GM21367 (cell line): ENCODE measurements around the gene SLC49A3.
"Not testable (repeated sequence)": the region's sequence is repeated elsewhere in the genome, so short reads cannot be mapped to it uniquely, and the experiment has no call there.

ENCODE experiments used
- ATAC-seq: cut with Tn5 transposase; IDR thresholded peaks from one replicate; pipeline ENCODE4 v1.9.1; 2021; ENCODE audit not compliant: unreplicated experiment

Gene SLC49A3

DNA sequence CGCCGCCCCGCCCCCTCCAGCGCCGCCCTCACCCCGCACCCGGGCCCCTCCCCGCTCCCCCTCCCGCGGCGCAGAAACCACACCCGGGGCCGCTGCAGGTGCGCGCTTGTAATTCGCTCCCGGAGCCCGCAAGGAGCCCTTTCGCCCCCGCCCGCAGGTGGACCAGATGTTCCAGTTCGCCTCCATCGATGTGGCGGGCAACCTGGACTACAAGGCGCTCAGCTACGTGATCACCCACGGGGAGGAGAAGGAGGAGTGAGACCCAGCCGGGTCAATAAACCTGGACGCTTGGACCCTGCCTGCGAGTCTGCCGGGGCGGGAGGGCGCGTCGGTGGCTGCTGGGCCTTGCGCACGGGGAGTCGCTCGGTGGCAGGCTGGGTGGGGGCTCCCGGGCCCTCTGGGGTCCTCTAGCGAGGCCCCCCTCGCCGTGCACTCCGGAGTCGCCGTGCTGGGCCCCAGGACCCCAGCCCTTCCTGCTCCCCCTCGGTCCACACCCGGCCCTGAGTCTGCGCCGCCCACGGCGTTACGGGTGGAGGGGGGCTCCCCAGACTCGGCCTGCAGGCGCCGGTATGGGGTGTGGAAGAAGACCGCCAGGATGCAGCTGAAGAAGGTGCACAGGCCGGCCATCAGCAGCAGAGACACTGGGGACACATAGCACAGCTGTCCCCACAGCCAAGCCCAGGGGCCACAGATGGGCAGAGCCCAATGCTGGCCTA, 7.1 kb downstream of the SLC49A3 start:
- ATAC-seq: no peak

DNA sequence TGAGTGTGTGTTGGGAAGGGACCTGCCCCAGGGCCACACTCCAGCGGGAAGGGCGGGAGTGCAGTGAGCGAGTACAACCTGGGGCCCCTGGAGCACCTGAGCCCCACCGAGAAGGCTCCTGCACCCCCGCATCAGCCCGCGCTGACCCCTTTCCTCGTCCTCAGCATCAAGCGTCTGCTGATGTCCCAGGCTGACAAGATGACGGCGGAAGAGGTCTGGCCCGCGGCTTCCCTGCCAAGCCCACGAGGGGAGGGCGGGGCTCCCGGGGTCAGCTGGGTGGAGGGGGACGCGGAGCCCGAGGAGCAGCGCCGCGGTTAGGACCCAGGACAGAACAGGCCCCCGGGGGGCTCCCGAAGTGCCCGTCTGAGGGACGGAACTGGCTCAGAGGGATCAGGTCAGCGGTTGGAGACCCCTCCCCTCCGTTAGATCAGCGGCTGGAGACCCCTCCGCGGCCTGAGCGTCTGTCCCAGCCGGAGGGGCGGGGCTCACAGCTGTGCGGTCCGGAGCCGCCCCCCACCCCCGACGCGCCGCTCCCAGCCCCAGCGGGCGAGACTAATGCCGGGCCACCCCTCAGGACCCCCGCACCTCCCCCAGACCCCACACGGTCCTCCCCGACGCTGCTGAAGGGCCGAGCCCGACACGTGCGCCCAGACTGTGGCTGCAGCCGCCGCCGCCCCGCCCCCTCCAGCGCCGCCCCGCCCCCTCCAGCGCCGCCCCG, 7.9 kb downstream of the SLC49A3 start:
- ATAC-seq: no peak

DNA sequence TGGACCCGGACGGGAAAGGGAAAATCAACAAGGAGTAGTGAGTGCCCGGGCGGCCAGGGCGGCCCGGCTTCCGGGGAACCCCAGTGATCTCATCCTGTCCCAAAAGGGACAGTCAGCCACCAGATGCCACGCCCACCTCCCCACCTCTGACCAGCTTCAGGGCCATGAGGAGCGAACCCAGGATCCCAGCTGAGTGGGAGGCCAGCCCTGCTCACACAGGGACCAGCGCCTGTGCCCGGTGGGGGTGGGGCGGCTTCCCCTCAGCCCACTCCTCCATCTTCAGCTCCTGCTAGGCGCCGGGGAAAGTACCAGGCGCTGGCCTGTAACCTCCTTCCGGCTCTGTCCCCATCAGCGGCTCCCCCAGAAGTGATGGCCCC, 8.4 kb downstream of the SLC49A3 start:
- no peak for ATAC-seq

DNA sequence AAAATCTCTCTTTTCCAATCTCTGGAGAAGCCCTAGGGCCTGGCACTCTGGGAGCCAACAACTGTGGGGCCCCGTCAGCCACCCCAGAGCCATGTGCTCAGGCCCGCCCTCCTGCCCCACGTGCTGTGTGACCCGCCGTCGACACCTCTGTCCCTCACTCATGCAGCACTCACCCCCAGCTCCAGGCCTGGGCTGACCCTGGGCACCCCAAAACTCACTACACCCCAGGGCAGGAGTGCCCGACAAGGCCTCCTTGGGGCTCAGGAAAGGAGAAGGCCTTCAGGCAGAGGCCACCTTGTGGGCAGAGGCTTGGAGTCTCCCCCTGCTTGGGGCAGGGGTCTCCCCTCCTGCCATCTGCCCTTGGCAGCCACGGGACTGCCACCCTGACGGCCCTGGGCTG, 8.9 kb downstream of the SLC49A3 start:
- ATAC-seq: no peak

DNA sequence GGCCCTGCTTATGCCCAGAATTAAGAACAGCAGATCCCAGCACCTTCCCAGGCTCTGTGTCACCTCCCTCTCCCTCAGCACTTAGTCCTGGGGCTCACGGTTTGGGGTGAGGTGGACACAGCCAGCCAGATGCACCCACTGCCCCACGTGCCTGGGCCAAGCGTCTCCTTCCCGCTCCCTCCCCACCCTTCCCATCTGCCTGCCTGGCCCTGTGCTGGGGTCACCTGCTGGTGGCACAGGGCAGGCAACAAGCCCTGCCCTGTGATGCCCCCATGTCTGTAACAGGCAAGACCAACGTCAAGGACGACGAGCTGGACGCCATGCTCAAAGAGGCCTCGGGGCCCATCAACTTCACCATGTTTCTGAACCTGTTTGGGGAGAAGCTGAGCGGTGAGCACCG, 9.3 kb downstream of the SLC49A3 start:
- ATAC-seq: no peak

DNA sequence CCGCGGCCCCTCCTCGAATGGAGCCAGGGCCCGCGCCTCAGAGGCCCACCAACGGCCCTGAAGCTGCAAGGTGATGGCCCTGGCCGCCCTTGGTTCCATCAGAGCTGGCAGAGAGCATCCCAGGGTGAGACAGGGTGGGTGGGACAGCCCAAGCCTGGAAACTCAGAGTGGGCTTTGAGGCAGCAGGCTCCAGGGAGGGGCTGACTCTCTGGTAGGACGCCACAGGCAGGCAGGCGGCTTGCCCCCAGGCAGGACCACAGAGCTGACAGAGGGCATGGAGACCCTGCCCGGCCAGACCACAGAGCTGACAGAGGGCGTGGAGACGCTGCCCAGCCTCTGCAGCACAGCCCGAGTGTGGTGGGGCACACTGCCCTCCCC, 9.9 kb downstream of the SLC49A3 start:
- no peak for ATAC-seq

DNA sequence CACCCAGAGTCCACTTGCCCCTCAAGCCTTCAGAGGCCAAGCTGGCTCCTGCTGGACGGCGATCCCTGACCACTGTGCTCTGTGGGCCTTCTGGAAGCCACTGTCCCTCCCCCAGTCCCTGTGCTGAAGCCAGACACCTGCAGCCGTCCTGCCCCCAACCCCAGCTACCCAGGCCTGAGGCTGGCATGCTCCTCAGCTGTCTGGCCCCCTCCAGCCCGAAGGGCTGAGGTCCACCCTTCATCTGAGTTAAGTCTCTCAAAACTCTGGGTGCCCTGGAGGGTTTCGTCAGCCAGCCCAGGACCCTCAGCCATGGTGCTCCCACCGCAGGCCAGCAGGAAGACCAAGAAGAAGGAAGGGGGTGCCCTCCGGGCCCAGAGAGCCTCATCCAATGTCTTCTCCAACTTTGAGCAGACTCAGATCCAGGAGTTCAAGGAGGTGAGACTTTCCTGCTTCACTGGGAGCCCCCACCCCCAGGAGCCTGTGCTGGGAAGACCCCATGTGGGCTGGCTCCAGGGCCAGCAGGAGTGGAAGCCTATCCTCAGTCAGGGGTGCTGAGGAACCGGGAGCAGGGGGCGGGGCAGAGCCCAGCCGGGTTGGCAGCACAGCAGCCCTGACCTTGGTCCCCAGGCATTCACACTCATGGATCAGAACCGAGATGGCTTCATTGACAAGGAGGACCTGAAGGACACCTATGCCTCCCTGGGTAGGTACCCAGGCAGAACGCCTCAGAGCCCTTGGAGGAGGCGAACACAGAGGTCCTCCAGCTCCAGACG, 10.4 kb downstream of the SLC49A3 start:
- ATAC-seq: no peak

DNA sequence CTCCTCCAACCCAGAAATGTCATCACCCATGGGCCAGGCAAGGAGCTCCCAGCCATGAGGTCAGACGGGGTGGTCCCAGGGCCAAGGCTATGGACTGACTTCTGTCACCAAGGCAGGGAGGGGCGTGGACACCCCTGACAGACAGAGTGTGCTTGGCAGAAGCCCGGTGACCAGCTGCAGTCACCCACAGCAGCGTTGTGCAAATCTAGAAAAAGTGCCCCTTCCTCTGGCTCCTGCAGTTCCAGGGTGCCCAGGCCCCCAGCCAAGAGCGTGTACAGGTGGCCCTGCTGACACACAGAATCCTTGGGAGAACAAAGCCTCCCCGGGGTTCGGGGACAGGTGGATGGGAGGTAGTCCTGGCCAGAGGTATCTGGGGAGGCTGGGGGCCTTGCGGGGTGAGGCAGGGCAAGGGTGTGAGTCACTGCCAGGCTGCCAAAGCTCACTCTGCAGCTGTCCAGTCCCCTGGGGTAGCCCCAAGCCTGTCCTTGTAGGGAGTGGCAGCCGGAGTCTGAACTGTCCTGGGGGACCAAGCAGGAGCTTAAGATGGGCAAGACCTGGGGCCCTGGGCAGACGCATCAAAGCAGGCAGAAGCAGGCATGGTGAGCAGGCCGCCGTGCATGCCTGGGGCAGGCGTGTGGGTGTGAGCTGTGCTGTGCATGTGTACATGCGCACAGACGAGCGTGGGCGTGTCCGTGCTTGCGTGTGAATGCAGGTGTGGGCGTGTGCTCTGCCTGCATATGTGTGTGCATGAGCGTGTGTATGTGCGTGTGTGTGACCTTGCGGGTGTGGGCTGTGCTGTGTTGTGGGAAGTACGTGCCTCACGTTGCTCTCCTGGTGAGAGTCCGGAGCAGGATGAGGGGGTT, 11.3 kb downstream of the SLC49A3 start:
- no peak for ATAC-seq

DNA sequence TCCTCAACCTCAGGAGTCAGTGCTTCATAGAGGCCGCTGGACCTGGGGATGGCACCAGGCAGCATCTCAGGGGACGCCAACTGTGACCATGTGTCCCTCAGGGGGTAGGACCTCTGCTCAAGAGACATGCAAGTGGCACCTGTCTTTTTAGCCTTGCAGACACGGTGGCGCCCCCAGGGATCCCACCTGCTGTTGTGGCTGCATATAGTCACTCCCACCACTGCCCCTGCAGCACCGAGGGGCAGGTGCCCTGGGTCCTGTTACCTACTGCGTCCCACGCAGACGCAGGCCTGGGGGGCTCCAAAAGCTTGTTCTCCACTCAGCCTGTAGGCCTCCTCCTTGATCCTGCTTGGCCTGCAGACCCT, 12.1 kb downstream of the SLC49A3 start:
- no peak for ATAC-seq

DNA sequence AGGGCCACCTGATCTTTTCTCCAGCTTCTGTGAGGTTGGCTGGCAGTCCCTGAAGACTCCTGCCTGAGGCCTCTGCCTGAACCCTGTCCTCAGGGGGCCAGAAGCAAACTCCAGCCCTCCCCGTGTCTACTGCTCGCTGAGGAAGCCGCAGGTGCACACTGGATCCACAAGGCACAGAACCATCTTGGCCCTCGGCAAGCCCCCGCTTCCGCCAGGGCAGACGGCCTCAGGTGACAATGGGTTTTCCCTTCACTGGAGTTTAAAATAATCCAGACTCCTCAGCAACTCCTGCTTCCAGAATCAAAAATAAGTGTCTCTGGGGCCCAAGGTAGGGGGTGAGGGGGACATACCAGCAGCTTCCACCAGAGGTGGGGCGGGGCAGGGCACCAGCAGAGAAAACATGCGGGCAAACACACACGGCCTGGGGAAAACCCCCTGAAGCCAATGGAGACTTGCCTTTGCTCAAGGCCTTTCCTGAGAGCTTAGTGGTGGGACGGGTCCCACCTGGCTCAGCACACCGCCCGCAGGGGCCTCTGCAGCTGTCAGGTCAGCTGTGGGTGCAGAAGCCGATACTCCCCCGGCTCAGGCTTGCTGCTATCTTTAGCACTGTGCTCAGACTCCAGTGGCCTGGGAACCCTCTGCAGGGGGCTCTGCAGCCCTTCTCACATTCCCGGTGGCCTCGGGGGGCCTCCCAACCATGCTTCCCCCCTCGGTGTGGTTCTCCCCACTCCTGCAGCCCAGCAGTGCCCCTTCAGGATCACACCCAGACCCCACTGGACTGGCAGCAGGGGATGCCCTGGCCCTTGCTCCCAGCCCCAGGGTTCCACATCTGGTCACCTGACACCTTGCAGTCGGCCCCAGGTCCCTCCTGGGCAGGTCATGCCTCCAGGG, 12.7 kb downstream of the SLC49A3 start:
- ATAC-seq: peak; percentile 18

DNA sequence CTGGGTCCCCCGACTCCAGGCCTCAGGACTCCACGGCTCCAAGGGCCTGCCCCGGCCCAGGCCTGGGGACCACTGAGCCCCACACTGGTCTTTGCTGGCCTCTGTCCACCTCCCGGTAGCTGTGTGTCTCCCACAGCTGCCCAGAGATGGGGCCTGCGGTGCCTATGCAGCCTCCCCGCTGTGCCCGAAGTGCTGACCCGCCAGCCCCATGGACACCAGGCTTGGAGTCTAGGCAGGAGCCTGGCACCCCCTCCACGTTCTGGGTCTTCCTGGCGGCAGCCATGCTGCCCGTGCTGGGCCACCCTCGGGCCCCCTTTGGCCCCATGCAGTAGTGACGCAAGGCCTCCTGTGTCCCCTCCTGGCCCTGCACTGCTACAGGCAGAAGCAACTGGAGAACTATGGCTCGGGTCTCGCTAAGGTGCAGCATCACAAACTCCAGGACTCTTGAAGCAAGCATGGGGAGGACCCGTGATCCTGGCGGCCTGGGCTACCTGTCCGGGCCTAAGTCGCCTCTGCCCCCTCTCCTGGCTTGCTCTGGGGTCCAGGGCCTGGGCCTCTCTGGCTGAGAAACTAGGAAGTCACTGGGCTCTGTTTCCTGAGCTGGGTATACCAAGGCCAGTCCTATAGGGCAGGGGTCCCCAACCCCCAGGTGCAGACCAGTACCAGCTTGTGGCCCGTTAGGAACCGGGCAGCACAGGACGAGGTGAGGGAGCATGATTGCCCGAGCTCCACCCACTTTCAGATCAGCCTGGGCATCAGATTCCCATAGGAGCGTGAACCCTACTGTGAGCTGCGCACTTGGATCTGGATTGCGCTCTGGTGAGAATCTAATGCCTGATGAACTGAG, 13.7 kb downstream of the SLC49A3 start:
- ATAC-seq: peak; percentile 2

DNA sequence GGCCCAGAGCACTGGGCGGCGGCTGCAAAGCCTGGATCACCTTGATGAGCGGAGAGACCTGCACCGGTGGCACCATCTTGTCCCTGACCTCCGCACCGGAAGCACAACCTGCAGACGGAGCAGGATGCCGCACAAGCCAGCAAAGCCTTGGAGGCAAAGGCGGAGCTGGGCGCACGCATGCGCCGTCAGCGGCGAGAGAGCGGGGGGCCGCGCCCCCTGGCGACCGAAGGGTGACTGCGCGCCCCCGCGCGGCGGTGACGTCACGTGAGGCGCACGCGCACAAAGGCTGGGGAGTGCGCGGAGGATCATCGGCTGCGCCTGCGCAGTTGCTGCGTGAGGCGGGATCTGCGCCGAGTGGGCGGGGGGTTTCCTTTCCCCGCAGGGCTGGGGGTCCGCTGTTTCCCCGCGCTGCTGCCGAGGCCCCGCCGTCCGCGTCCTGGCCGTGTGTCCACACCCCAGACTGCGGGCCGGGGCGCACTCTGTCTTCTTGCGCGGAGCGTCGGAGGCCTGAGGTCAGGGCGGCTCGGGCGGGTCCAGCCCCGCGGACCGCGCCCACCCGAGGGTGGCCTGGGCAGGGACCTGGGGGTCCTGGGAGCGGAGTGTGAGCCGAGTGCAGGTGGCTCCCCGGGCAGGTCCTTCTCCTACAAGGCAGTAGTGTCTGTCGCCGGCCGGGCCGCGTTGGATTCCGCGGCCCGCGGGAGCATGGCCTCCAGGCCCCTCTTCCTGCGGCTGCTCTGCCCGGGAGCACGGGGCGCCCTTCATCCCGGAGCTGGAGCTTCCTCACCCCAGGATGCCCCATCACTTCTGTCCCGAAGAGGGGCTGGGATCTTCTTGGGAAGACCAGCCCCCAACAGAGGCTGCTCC, 14.5 kb downstream of the SLC49A3 start, which contains the start of the genes ATP5ME and MYL5:
ATP5ME (minus strand) TSS at position 105 of the 864 bp plus-strand sequence; CDS start at position 76, 29 bp downstream.
MYL5 (plus strand) TSS at position 371 of the 864 bp plus-strand sequence. CDS start 3,485 bp downstream, outside the sequence.
- peak; percentile 66 for ATAC-seq

DNA sequence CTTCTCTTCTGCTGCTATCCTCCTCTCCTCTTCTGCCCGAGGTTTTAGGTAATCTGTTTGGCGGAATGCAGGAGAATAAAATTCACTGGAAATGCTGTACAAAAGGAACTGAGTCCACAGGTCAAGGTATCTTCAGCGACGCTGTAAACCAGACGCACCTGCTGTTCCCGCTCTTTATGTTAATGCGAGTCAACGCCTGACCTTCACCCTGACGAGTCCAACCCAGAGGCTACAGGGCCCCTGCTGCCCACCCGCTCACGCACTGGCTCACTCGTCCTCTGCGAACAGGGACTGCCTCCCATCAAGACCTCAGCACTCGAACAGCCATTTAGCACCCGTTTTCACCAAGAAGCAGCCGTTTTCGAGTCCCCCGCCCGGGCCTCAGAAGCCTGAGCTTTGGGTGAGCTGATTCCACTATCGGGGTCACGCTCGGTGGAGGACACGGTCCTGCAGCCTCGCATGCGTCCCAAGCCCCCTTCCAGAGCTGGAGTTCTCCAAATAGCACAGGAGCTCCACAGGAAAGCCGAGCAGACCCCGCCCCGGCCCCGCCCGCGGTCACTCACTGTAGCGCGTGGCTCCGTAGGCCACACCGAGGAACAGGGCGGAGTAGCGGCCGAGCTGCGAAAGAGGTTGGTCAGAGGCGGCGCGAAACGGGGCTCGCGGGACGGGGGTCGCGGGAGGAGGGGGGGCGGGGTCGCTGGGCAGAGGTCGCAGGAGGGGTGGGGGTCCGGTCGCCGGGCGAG, 15.4 kb downstream of the SLC49A3 start:
- no peak for ATAC-seq

DNA sequence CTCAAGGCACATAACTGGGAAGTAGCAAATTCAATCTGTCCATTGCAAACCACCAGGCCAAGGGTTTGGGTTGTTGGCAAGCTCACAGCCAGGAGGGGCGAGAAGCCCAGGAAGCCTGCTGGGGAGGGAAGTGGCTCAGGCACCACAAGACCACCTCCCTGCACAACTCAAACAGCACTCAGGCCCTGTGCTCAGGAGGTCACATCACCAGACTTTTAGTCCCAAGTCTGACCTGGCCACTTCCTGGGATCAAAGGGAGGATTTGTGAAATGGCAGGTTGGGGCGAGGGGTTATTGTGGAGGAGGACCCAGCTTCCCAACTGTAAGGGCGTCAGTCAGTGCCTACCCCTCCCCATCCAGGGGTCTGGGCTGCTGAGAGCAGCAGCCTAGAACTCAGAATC, 17.2 kb downstream of the SLC49A3 start:
- no peak for ATAC-seq

DNA sequence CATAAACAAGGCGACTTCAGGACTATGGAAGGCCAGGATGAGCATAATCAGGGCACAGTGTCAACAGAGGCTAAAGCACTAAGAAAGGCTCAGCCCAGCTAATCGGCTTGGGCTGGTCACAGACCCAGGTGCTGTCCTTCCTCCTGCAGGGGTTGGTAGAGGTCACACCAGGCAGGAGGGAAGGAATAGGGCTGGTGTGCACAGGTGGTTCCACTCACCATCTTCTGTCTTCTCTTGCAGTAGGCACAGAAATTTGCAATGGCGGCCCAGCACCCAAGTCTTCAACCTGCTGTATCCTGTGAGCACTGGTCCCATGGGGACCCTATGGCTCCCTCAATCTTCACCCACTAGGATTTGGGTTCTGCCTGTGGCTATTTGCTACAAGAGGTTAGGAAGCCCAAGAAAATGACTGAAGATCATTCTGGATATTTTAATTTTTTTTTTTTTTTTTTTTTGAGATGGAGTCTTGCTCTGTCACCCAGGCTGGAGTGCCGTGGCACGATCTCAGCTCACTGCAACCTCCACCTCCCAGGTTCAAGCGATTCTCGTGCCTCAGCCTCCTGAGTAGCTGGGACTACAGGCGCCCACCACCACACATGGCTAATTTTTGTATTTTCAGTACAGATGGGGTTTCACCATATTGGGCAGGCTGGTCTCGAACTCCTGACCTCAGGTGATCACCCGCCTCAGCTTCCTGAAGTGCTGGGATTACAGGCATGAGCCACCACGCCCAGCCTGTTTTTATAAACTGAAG, 19.0 kb downstream of the SLC49A3 start:
- ATAC-seq: not testable (repeated sequence)

DNA sequence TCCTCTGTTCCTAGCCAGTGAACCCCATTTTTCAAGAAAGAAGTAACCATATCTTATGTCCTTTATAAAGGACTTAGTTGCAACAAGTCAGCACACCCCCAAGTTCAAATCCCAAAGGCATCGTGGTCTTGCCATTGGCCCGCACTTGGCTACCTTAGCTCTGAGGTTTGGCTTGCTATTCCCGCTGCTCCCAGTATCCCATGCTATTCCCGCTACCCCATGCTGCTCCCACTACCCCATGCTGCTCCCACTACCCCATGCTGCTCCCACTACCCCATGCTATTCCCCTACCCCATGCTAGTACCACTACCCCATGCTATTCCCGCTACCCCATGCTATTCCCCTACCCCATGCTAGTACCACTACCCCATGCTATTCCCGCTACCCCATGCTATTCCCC, 20.7 kb downstream of the SLC49A3 start:
- not testable (repeated sequence) for ATAC-seq

DNA sequence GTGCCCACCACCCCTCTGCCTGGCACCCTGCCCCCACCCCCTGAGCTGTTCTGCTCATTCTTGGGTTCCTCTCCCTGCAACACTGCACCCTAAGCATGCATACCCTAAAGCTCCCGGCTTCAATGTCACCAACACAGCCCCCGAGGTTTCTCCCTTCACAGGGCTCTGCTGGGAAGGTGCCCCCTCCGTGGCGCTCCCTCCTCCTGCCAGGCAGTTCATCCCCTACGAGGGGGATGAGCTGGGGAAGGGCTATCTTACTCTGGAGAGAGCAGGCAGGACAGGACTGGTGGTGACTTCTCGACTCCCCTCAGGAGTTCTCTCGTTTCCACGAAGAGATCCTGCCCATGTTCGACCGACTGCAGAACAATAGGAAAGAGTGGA, 21.4 kb downstream of the SLC49A3 start:
- ATAC-seq: no peak
